Muscle layer of colon (tissue), 2 donors: ENCODE results near the gene ACOXL.

Experiments used
- H3K27ac ChIP-seq: one replicate; pipeline ENCODE4 v1.7.0; 2013; ENCODE audit warnings: low read depth, mild to moderate bottlenecking, low read length, moderate library complexity
- H3K27me3 ChIP-seq, 2 donors: one replicate each; pipeline ENCODE4 v1.7.0; 2013; ENCODE audit warnings: low read length in 2 of 2, mild to moderate bottlenecking in 2 of 2; ENCODE audit not compliant: insufficient read depth in 2 of 2, control insufficient read depth in 1 of 2
- H3K36me3 ChIP-seq: one replicate; pipeline ENCODE4 v1.7.0; 2013; ENCODE audit warnings: mild to moderate bottlenecking, low read length; ENCODE audit not compliant: insufficient read depth
- H3K4me1 ChIP-seq: one replicate; pipeline ENCODE4 v1.7.0; 2013; ENCODE audit warnings: mild to moderate bottlenecking, low read length; ENCODE audit not compliant: insufficient read depth
- H3K4me3 ChIP-seq, 2 donors: one replicate each; pipeline ENCODE4 v1.7.0; 2013; ENCODE audit warnings: low read length in 2 of 2, low read depth in 1 of 2, mild to moderate bottlenecking in 1 of 2, moderate library complexity in 1 of 2
- H3K9ac ChIP-seq: one replicate; pipeline ENCODE4 v1.7.0; 2013; ENCODE audit warnings: low read length
- H3K9me3 ChIP-seq: one replicate; pipeline ENCODE4 v1.7.0; 2013; ENCODE audit warnings: mild to moderate bottlenecking, low read length
- donor health status: abdominal sarcoma.
- donor health status: Adenocarcinoma of cecum.

ACOXL gene

GRCh38 chr2:110925479-110925878 lies 193.1 kb downstream of the ACOXL start:
- H3K4me3 ChIP-seq = no peak overlapping the region
- H3K27ac ChIP-seq = no peak overlapping the region
- no peaks in the 10 kb centered on the region for H3K27me3 ChIP-seq
- no peak overlapping the region for H3K9ac ChIP-seq
- H3K9me3 ChIP-seq = no peaks in the 10 kb centered on the region
- H3K4me1 ChIP-seq = no peaks in the 10 kb centered on the region
- H3K36me3 ChIP-seq = no peaks in the 10 kb centered on the region

DNA sequence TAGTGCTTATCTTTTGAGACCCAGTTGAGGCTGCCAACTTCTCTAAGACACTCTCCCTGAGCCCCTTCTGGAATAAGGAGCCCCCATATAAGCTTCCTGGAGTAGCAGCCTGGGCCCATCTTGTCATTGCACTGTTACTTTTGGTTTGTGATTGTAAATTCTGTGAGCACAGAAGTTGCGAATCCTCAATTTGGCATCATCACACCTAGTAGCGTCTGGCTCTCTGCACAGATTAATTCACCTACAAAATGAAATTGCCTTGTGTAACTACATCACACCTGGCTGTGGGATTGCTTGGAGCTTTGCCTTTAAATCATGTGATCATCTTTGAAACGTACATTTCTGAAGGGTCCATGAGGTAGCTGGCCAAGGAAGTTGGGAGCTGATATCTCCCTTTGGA lies 195.2 kb downstream of the ACOXL start:
- Histone ChIP-seq H3K9me3 (no peaks in the 10 kb centered on the region), H3K36me3 (no peaks in the 10 kb centered on the region), H3K9ac (no peak overlapping the region)

GRCh38 chr2:110929528-110929927 lies 197.2 kb downstream of the ACOXL start:
- Histone ChIP-seq H3K4me3 (no peak overlapping the region), H3K27me3 (no peaks in the 10 kb centered on the region), H3K9ac (no peak overlapping the region), H3K27ac (no peak overlapping the region), H3K36me3 (no peaks in the 10 kb centered on the region), H3K9me3 (no peaks in the 10 kb centered on the region), H3K4me1 (no peaks in the 10 kb centered on the region)

More for the DNA sequence above, 195.2 kb downstream of the ACOXL start:
- Histone ChIP-seq H3K4me3 (no peak overlapping the region), H3K4me1 (no peaks in the 10 kb centered on the region), H3K27me3 (no peaks in the 10 kb centered on the region), H3K27ac (no peak overlapping the region)

GRCh38 chr2:110931648-110932047 lies 199.3 kb downstream of the ACOXL start:
- H3K27me3 ChIP-seq = no peaks in the 10 kb centered on the region
- H3K9me3 ChIP-seq = no peaks in the 10 kb centered on the region
- no peak overlapping the region for H3K9ac ChIP-seq
- H3K4me3 ChIP-seq = no peak overlapping the region
- no peaks in the 10 kb centered on the region for H3K36me3 ChIP-seq
- H3K4me1 ChIP-seq = no peaks in the 10 kb centered on the region
- no peak overlapping the region for H3K27ac ChIP-seq

DNA sequence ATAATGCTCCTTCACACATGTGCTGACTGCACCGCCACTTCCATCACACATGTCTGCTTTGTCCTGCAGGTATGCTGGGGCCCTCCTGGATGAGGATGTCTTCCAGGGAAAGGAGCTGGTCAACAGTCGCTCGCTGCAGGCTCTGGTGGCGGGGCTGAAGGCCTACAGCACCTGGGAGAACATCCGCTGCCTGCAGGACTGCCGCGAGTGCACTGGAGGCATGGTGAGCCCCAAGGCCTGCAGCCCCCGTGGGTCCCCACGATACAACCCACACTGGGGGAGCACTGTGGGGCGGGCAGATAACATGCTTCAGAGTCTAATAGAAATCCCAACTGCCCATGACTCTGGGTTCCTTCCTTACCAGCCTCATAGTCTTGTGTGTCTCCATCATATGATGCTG lies 201.0 kb downstream of the ACOXL start:
- no peaks in the 10 kb centered on the region for H3K4me1 ChIP-seq
- H3K9ac ChIP-seq = no peak overlapping the region
- no peak overlapping the region for H3K4me3 ChIP-seq

DNA sequence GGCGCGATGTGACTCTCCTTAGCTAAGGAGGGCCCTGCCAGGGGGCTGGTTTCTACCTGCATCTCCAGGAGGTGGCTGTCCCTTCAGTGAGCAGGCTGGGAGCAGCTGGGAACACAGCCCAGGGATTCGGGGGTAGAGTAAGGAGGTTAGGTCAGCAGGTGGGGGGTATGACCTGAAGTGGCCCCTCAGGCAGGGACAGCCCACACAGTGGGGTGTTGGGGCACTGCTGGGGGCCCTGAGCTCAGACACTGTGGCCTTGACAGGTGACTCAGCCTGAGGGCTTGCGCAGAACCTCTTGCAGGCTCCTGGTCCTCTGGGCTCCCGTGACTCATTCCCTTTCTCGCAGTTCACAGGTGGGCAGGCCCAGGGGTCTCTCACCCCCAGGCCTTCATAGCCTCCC lies 202.6 kb downstream of the ACOXL start:
- Histone ChIP-seq H3K9ac (no peak overlapping the region), H3K36me3 (no peaks in the 10 kb centered on the region), H3K27me3 (no peaks in the 10 kb centered on the region), H3K4me1 (no peaks in the 10 kb centered on the region), H3K27ac (no peak overlapping the region), H3K9me3 (no peaks in the 10 kb centered on the region), H3K4me3 (no peak overlapping the region)

More for the DNA sequence above, 201.0 kb downstream of the ACOXL start:
- no peaks in the 10 kb centered on the region for H3K27me3 ChIP-seq
- H3K27ac ChIP-seq = no peak overlapping the region
- H3K9me3 ChIP-seq = no peaks in the 10 kb centered on the region
- no peaks in the 10 kb centered on the region for H3K36me3 ChIP-seq

- Histone ChIP-seq H3K4me3 (no peak overlapping the region), H3K4me1 (no peaks in the 10 kb centered on the region), H3K27ac (no peak overlapping the region), H3K27me3 (no peaks in the 10 kb centered on the region), H3K9me3 (no peaks in the 10 kb centered on the region), H3K9ac (no peak overlapping the region), H3K36me3 (no peaks in the 10 kb centered on the region)
Observed at GRCh38 chr2:110940376-110940910, 208.1 kb downstream of the ACOXL start.

DNA sequence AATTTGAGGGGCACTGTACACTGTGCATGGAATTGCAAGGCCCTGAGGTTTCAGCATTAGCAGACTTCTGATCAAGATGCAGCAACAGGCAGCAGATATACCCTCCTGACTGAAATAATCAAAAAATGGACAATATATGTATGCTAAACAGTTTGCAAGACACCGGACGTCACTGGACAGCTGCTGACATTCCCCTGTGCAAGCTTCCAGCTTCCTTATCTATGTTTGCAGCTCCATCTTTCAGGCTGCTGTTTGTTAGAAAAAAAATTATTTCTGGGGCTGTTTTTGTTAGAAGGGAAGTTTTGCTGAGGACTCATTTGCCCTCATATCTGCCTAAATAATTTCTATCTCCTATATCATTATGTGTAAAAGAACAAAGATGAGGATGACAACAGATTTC lies 208.9 kb downstream of the ACOXL start:
- no peak overlapping the region for H3K27ac ChIP-seq
- H3K9me3 ChIP-seq = no peaks in the 10 kb centered on the region
- H3K4me1 ChIP-seq = no peaks in the 10 kb centered on the region
- H3K36me3 ChIP-seq = no peaks in the 10 kb centered on the region
- no peaks in the 10 kb centered on the region for H3K27me3 ChIP-seq
- no peak overlapping the region for H3K4me3 ChIP-seq
- H3K9ac ChIP-seq = no peak overlapping the region

DNA sequence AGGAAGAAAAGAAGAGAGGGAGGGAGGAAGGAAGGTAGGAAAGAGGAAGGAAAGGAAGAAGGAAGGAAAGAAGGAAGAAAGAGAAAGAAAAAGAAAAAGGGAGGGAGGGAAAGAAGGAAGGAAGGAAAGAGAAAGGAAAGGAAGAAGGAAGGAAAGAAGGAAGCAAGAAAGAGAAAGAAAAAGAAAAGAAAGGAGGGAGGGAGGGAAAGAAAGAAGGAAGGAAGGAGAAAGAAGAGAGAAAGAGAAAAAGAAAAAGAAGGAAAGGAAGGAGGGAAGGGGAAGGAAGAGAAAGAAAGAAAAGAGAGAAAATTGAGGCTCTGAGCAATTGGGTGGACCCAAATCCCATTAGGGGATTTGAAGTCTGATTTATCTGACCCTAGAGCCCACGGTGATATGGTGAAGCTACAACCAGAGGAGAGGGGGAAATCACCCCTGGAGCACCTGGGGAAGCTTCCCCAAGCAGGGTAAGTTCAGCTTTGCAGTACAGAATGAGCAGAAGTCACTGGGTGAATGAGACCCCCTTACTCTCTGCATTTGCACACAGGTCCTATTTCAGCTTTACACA lies 210.8 kb downstream of the ACOXL start:
- H3K4me1 ChIP-seq = no peaks in the 10 kb centered on the region
- no peak overlapping the region for H3K9ac ChIP-seq
- no peak overlapping the region for H3K4me3 ChIP-seq
- no peak overlapping the region for H3K27ac ChIP-seq
- H3K9me3 ChIP-seq = no peaks in the 10 kb centered on the region
- H3K36me3 ChIP-seq = no peaks in the 10 kb centered on the region
- H3K27me3 ChIP-seq = no peaks in the 10 kb centered on the region

- H3K9ac ChIP-seq = no peak overlapping the region
- H3K9me3 ChIP-seq = no peaks in the 10 kb centered on the region
- no peaks in the 10 kb centered on the region for H3K36me3 ChIP-seq
- no peaks in the 10 kb centered on the region for H3K4me1 ChIP-seq
- H3K27me3 ChIP-seq = no peaks in the 10 kb centered on the region
- no peak overlapping the region for H3K27ac ChIP-seq
- no peak overlapping the region for H3K4me3 ChIP-seq
Observed at GRCh38 chr2:110946902-110947301, 214.5 kb downstream of the ACOXL start.

DNA sequence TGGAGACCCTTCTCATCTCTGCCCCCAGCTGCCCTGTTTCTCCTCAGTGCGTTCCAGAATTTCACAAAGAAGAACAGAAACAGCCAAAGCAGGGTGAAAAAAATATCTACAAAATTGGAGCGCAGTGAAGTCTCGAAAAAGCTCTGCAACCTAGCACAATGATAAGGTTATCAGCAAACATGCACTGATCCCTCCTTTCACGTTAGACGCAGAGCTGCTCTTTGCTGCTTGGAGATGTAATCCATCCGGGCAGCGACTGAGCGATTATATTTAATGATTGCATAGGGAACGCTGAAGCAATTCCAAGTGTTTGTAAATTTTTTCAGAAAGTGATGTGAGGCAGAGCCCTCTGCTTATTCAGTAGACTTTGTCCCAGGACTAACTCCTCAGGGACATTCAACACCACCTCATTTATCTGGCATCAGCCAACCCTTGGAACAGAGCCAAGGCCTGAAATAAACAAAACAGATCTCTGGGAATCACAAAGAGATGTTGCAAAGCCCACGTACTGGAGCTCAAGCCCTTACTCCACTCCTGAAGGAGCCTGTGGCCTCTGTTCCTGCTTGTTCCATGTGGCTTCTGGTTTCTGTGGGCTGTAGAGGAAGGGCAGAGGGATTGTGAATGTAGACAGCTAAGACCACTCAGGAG lies 215.8 kb downstream of the ACOXL start:
- H3K9me3 ChIP-seq = no peaks in the 10 kb centered on the region
- no peak overlapping the region for H3K27ac ChIP-seq
- no peak overlapping the region for H3K4me3 ChIP-seq
- H3K9ac ChIP-seq = no peak overlapping the region
- H3K27me3 ChIP-seq = no peaks in the 10 kb centered on the region
- H3K4me1 ChIP-seq = no peaks in the 10 kb centered on the region
- H3K36me3 ChIP-seq = no peaks in the 10 kb centered on the region

- Histone ChIP-seq H3K36me3 (no peaks in the 10 kb centered on the region), H3K9ac (no peak overlapping the region), H3K4me1 (no peaks in the 10 kb centered on the region)
Observed at GRCh38 chr2:110950281-110950680, 217.9 kb downstream of the ACOXL start.

More at GRCh38 chr2:110950281-110950680, 217.9 kb downstream of the ACOXL start:
- no peaks in the 10 kb centered on the region for H3K27me3 ChIP-seq
- H3K4me3 ChIP-seq = no peak overlapping the region
- no peak overlapping the region for H3K27ac ChIP-seq
- no peaks in the 10 kb centered on the region for H3K9me3 ChIP-seq
